NCI-H146 treated with DMSO at 0.1 percent for 48 hours (cell line): ENCODE measurements around the gene PTPRN2.
"Not testable (repeated sequence)": the region's sequence is repeated elsewhere in the genome, so short reads cannot be mapped to it uniquely, and the experiment has no call there.

Experiments used
- DNase-seq: peaks from one replicate; lab custom pipeline; 2025; ENCODE audit not compliant: unreplicated experiment; lab: John Stamatoyannopoulos, UW

Gene PTPRN2

GRCh38 chr7:158161194-158161593 is 426.4 kb downstream of the PTPRN2 start:
- DNase-seq, result peak; percentile 41

GRCh38 chr7:158160199-158160598 is 427.4 kb downstream of the PTPRN2 start:
- no peak for DNase-seq

GRCh38 chr7:158157460-158157859 is 430.2 kb downstream of the PTPRN2 start:
- DNase-seq, result no peak

- not testable (repeated sequence) for DNase-seq
Observed at GRCh38 chr7:158151273-158151672, 436.4 kb downstream of the PTPRN2 start.

DNA sequence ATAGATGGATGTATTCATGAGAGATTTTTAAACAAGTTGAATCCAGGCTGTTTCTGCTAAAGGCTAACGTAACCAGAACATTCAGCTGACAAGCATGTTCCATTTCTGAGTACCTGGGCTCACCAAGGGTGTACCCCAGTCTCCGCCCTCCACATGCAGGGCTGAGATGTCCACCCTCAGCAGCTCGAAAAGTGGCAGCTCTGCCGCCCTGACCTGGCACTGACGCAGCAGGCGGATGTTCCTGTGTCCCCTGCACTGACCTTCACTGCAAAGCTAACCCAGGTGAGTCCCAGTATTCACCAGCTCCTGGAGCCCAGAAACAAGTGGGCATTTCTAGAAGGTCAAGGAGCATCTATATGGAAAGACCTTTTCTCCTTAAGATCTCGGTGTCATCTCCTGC is 437.4 kb downstream of the PTPRN2 start:
- DNase-seq, result no peak

- not testable (repeated sequence) for DNase-seq
Observed at GRCh38 chr7:158147431-158147830, 440.2 kb downstream of the PTPRN2 start.

DNA sequence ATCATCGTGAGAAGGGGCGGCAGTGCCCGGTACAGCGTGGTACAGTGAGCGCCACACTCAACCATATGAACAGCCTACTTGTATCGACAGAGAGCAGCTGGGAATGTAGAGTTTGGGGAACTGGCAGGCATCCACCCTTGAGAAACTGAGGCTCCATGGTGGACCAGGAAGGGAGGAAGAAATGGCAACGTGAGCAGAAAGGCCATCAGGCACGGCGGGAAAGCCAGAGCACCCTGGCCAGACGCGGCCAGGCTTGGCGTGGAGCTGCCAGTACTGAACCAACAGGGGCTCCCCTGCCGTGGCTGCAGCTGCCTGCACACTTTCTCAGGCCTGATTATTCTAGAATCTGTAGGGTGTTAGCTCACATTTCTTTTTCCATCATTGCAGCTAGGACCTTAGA is 442.3 kb downstream of the PTPRN2 start:
- DNase-seq, result no peak

DNA sequence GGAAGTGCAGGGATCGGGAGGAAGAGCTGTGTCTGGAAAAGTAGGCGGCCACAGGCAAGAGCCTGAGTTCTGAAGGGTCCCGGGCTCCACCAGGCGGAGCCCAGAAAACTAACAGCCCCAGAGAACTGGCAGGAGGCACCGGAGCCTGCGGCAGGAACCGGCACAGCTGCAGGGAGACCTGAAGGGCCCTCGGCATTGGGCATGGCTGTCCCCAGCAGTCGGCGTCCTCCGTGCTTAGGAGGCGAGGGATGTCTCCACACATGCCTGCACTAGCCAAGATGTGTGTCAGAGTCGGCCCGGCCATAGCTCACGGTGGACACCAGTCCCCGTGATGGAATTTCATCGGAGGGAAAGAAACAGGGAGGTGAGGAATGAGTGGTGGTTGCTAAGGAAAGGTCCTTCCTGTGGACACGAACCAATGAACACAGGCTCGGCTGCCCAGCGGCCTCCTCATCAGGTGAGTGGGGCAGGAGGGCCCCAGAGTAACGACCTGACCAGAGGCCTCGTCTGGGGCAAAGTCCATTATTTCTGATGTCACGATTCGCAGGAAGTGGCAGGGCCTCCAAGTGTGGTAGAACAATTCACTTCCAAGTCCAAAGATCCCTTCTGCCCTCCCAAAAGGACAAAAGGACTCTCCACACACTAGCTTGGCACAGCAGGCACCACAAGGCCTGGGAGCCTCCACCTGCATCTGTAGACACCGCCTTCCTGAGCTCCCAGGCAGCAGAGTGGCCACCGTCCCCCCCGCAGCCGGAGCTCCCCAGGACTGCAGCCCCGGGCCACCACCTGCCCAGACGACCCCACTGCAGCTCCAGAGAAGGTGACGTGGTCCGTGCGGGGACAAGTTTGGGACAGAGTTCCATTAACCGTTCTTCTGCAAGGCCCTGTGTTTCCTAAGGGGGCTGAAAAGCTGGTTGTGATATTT is 444.2 kb downstream of the PTPRN2 start:
- no peak for DNase-seq

DNA sequence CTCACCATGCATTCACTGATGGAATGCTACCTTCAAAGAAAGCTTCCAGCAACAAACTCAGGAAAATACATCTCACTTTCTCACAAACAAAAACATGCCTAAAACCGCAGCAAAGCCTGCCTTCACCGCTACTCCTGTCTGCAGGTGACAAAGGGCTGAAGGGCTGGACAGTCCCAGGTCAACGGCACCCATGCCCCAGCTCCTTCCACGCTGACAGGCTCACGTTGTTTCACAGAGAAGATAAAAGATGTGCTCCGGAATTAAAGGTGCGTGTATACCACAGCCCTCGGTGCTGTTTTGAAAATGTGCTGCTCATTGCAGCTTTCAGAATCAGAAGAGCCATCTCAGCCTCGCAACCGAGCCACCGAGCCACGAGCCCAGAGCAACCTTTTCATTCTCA is 445.0 kb downstream of the PTPRN2 start:
- DNase-seq, result no peak

GRCh38 chr7:158141806-158142518 is 445.7 kb downstream of the PTPRN2 start:
- no peak for DNase-seq

- no peak for DNase-seq
Observed at GRCh38 chr7:158141221-158141582, 446.4 kb downstream of the PTPRN2 start.

- DNase-seq, result no peak
Observed at GRCh38 chr7:158140538-158141220, 446.9 kb downstream of the PTPRN2 start.

- DNase-seq, result no peak
Observed at GRCh38 chr7:158139499-158139898, 448.1 kb downstream of the PTPRN2 start.

DNA sequence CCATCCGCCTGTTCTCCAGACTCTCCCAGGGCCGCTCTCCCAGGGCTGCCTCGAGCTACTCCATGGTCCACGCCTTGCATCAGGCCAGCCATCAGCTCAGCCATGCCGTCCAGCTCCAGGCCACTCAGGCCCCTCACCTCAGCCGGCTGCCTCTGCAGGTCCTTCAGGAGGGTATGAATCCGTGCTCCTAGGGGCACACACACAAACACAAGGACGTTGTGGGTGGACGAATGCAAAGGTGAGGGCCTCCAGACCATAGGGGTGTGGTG is 449.4 kb downstream of the PTPRN2 start:
- no peak for DNase-seq

DNA sequence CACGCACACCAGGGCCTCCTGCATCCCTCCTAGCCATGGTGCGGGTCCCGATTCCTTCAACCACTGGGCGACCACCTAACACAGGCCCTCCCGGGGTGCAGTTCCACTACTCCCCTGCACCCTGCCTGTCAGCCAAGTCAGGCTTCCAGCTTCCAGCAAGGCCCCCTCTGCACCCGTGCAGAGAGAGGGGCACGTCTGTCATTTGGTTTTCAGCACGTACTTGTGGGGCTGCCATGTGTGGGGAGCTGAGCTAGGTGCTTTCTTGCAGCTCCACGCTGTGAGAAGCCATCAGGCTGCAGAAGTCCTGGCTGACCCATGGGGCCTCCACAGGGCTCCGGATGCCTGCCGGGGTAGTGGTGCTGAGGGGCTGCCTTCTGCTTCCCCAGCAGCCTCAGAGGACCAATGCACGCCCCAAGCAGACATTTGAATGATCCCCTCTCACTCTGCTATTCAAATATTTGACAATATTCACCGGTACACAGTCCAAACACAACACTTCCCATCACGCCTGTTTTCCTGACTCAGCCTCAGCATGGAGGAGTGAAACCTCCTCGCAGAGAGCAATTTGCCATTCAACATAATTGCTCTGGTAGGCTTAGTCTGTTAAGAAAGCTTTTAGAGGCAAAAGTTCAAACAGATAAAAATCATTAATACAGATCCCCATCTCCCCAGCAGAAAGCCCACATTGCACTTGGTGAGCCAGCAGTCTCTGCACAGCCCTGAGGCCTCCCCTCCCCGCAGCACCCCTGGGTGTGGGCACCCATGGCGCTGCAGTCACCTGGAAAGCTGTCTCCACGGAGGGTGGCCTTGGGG is 449.9 kb downstream of the PTPRN2 start:
- DNase-seq, result no peak

- DNase-seq, result no peak
Observed at GRCh38 chr7:158135931-158136330, 451.7 kb downstream of the PTPRN2 start.

DNA sequence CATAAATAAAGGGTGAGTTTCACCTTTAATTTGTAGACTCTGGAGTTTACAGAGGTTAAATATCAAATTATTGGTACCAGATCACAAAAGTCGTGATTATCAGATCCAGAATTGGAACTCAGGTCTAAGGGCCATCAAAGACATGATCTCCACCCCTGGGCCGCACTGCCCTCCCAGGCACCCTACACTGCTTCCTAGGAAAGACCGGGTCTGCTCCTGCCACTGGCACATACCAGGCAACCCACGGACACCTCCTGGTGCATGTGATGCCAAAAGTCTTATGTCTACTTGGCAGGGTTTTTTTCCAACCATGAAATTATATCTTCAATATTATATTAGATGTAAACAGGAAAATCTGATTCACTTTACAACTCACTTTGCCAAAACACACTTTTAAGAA is 452.8 kb downstream of the PTPRN2 start:
- no peak for DNase-seq

DNA sequence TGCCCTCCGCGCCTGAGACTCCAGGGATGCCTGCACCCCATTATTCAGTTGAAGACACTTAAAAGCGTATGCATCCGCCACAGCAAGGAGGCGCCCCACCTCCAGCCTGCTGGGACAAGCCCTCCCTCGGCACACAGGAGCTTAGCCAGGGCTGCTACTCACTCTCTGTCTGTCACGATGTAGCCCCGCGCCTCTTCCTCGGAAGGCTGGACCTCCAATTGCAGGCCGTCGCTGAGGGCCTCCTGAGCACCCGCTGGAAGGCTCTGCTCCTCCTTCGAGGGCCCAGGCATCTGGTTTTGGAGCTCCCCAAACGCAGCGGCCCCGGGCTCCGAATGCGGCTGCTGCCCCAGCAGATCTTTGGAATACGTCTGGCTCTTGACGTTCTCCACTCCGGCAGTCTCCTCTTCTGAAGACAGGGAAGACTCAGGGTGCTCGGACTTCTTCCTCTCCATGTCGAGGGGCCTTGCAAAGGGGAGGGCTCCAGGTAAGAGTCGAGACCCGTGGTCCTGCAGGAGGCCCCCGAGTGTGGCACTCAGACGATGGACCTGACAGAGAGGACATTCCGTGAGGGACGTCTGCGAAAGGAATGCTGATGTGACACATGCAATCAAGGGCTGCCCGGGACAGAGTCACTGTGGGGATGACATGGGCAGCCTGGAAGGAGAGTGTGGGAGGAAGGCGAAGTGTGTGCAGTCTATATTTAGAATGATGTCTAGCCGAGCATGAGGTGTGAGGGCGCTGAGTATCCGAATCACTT is 453.9 kb downstream of the PTPRN2 start:
- DNase-seq, result no peak

- no peak for DNase-seq
Observed at GRCh38 chr7:158133057-158133456, 454.6 kb downstream of the PTPRN2 start.

DNA sequence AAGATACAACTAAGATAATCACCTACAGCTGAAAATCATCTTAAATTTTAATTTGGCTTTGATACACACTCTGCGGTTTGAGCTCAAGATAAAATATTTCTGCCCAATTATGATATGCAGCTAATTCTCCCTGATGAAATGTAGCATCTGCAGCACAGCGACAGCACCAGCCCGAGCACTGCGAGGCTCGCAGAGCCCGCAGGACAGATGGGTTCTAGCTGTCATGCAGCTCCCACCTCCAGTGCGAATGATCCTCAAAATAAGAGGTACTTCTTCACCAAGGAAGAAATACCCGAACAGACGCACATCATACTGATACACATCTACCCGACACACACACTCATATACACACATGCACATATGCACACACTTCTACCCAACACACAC is 457.6 kb downstream of the PTPRN2 start:
- DNase-seq, result no peak
